Left ventricle myocardium inferior (tissue), 1 donor: ENCODE data around the gene ABCG1. TPM values are rescaled to one million over a fixed set of nuclear protein-coding genes. Genes with fewer than 3 reads are reported as not detected.

ENCODE experiments used
- DNase-seq: peaks from one replicate; pipeline ENCODE4 v3.0.0-alpha.2; 2020
- H3K27ac ChIP-seq: fragments of 200-600 bp; replicated peaks from 2 replicates; pipeline ENCODE4 v1.8.0; 2021
- H3K27me3 ChIP-seq: fragments of 200-600 bp; 2 replicates; pipeline ENCODE4 v1.8.0; 2021; ENCODE audit warnings: low read depth
- H3K36me3 ChIP-seq: fragments of 200-600 bp; 2 replicates; pipeline ENCODE4 v1.8.0; 2021
- H3K4me1 ChIP-seq: fragments of 200-600 bp; 2 replicates; pipeline ENCODE4 v1.8.0; 2021
- H3K4me3 ChIP-seq: fragments of 200-600 bp; 2 replicates; pipeline ENCODE4 v1.8.0; 2021; ENCODE audit warnings: mild to moderate bottlenecking, moderate library complexity
- H3K9me3 ChIP-seq: fragments of 200-600 bp; replicated peaks from 2 replicates; pipeline ENCODE4 v1.8.0; 2021
- CTCF ChIP-seq: fragments of 200-600 bp; IDR thresholded peaks from 2 replicates; pipeline ENCODE4 v1.8.0; 2021; ENCODE audit warnings: antibody characterized with exemption, mild to moderate bottlenecking, borderline replicate concordance
- intact Hi-C: fragments of 100-400 bp; cut with micrococcal nuclease; formaldehyde crosslinking; loops from one replicate; pipeline ENCODE4 v1.11.0; 2022
- total RNA-seq: library from RNA; stranded (reverse); fragmentation: NEBNext Ultra II Directional; extraction: Animal tissue kit (Norgen Biotek cat#: 25700); gene quantifications from one replicate; pipeline ENCODE4 v1.2.1, GENCODE V29; 2021
- donor health status: DM: no; HTN: yes; CAD: no; lungs with severe emphysema.

ABCG1 gene
- total RNA-seq, 1 donor from 2014 or later = 8.7 TPM

GRCh38 chr21:42279341-42279871 is 60.5 kb downstream of the ABCG1 start:
- H3K36me3 ChIP-seq = peaks cover 43% of the 10 kb centered on the region
- H3K9me3 ChIP-seq = no peaks in the 10 kb centered on the region
- no peaks in the 10 kb centered on the region for H3K27me3 ChIP-seq
- intact Hi-C loops = no loop called here
- no peaks in the 10 kb centered on the region for H3K4me1 ChIP-seq
- no peak for DNase-seq
- H3K27ac ChIP-seq = no peak overlapping the region
- H3K4me3 ChIP-seq = no peak overlapping the region
- no peak for TF ChIP-seq CTCF

- Histone ChIP-seq H3K36me3 (peaks cover 47% of the 10 kb centered on the region), H3K4me3 (no peak overlapping the region)
- DNase-seq = no peak
Measured at GRCh38 chr21:42279888-42280287, 60.9 kb downstream of the ABCG1 start.

GRCh38 chr21:42280356-42281180 is 61.6 kb downstream of the ABCG1 start:
- intact Hi-C loops = no loop called here
- Histone ChIP-seq H3K4me1 (no peaks in the 10 kb centered on the region), H3K9me3 (no peaks in the 10 kb centered on the region), H3K27ac (no peak overlapping the region), H3K27me3 (no peaks in the 10 kb centered on the region), H3K4me3 (no peak overlapping the region), H3K36me3 (peaks cover 48% of the 10 kb centered on the region)
- no peak for TF ChIP-seq CTCF
- DNase-seq = no peak

More at GRCh38 chr21:42279888-42280287, 60.9 kb downstream of the ABCG1 start:
- Histone ChIP-seq H3K27ac (no peak overlapping the region), H3K27me3 (no peaks in the 10 kb centered on the region), H3K4me1 (no peaks in the 10 kb centered on the region), H3K9me3 (no peaks in the 10 kb centered on the region)
- intact Hi-C loops = no loop called here
- TF ChIP-seq CTCF = no peak

GRCh38 chr21:42281181-42281680 is 62.3 kb downstream of the ABCG1 start:
- DNase-seq = no peak
- TF ChIP-seq CTCF = no peak
- peaks cover 53% of the 10 kb centered on the region for H3K36me3 ChIP-seq

GRCh38 chr21:42282021-42282420 is 63.1 kb downstream of the ABCG1 start:
- Histone ChIP-seq H3K4me3 (no peak overlapping the region), H3K27me3 (no peaks in the 10 kb centered on the region), H3K4me1 (no peaks in the 10 kb centered on the region), H3K27ac (no peak overlapping the region), H3K36me3 (peaks cover 53% of the 10 kb centered on the region), H3K9me3 (no peaks in the 10 kb centered on the region)
- DNase-seq = no peak
- no peak for TF ChIP-seq CTCF
- intact Hi-C loops = no loop called here

More at GRCh38 chr21:42281181-42281680, 62.3 kb downstream of the ABCG1 start:
- Histone ChIP-seq H3K27ac (no peak overlapping the region), H3K9me3 (no peaks in the 10 kb centered on the region), H3K4me1 (no peaks in the 10 kb centered on the region), H3K27me3 (no peaks in the 10 kb centered on the region), H3K4me3 (no peak overlapping the region)
- intact Hi-C loops = no loop called here
